ENCODE data around the gene FBXL4.

Gene FBXL4

GRCh38 chr6:98824902-98825599 is 122.7 kb downstream of the FBXL4 start:
- H3K9me3 Mint-ChIP-seq, result no peaks in the 10 kb centered on the region
- no peak for TF ChIP-seq CTCF (IDR thresholded peaks at IDR 0.05; ENCODE audit: unreplicated experiment in 3 of 3)
- H3K4me1 Mint-ChIP-seq, result peaks cover 46% of the 10 kb centered on the region
- H3K36me3 Mint-ChIP-seq (ENCODE audit: low read depth), result no peaks in the 10 kb centered on the region
- H3K27ac Mint-ChIP-seq, result no peak overlapping the region
- H3K27me3 Mint-ChIP-seq (ENCODE audit: low read depth), result peaks cover 96% of the 10 kb centered on the region
- H3K4me3 Mint-ChIP-seq, result peak overlapping the region; percentile 34 to 65 (median 62)

- H3K27ac Mint-ChIP-seq, result no peak overlapping the region
- no peaks in the 10 kb centered on the region for H3K9me3 Mint-ChIP-seq
- H3K36me3 Mint-ChIP-seq (ENCODE audit: low read depth), result no peaks in the 10 kb centered on the region
- H3K27me3 Mint-ChIP-seq (ENCODE audit: low read depth), result peaks cover 96% of the 10 kb centered on the region
- TF ChIP-seq CTCF (IDR thresholded peaks at IDR 0.05; ENCODE audit: unreplicated experiment in 3 of 3), result no peak
- peak overlapping the region; percentile 68 to 78 (median 71) for H3K4me3 Mint-ChIP-seq
- peaks cover 42% of the 10 kb centered on the region for H3K4me1 Mint-ChIP-seq
Observed at GRCh38 chr6:98824162-98824901, 123.4 kb downstream of the FBXL4 start.

GRCh38 chr6:98823428-98824161 is 124.2 kb downstream of the FBXL4 start:
- Mint-ChIP-seq H3K4me3 (peak overlapping the region; percentile 68 to 78 (median 71)), H3K27ac (no peak overlapping the region), H3K4me1 (peaks cover 35% of the 10 kb centered on the region), H3K36me3 (ENCODE audit: low read depth) (no peaks in the 10 kb centered on the region), H3K27me3 (ENCODE audit: low read depth) (peaks cover 96% of the 10 kb centered on the region), H3K9me3 (no peaks in the 10 kb centered on the region)
- TF ChIP-seq CTCF (IDR thresholded peaks at IDR 0.05; ENCODE audit: unreplicated experiment in 3 of 3), result no peak

GRCh38 chr6:98821756-98822405 is 125.9 kb downstream of the FBXL4 start:
- TF ChIP-seq CTCF (IDR thresholded peaks at IDR 0.05; ENCODE audit: unreplicated experiment in 3 of 3), result no peak
- no peaks in the 10 kb centered on the region for H3K36me3 Mint-ChIP-seq (ENCODE audit: low read depth)
- no peak overlapping the region for H3K27ac Mint-ChIP-seq
- peaks cover 81% of the 10 kb centered on the region for H3K27me3 Mint-ChIP-seq (ENCODE audit: low read depth)
- no peak overlapping the region for H3K4me3 Mint-ChIP-seq
- peaks cover 23% of the 10 kb centered on the region for H3K4me1 Mint-ChIP-seq
- H3K9me3 Mint-ChIP-seq, result no peaks in the 10 kb centered on the region
